ENCODE results near the gene F8.

DNA sequence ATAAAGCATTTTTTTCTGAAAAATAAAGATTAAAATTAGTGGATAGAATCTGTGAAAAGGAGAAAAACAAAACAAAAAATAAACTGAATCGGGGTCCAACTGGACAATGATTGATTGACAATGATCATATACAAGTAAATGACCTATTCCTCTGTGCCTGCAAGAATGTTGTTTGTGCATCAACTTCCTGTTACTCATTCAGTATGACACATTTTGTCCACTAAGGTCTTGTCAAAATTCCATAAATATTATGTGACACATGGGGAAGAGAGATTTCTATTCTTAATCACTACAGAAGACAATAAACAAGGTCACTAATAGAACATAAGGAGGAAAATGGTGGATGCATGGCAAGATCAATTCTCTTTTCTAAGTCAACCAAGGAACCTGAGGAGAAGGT, 54.9 kb downstream of the F8 start:
- TF ChIP-seq, protein P1, sequence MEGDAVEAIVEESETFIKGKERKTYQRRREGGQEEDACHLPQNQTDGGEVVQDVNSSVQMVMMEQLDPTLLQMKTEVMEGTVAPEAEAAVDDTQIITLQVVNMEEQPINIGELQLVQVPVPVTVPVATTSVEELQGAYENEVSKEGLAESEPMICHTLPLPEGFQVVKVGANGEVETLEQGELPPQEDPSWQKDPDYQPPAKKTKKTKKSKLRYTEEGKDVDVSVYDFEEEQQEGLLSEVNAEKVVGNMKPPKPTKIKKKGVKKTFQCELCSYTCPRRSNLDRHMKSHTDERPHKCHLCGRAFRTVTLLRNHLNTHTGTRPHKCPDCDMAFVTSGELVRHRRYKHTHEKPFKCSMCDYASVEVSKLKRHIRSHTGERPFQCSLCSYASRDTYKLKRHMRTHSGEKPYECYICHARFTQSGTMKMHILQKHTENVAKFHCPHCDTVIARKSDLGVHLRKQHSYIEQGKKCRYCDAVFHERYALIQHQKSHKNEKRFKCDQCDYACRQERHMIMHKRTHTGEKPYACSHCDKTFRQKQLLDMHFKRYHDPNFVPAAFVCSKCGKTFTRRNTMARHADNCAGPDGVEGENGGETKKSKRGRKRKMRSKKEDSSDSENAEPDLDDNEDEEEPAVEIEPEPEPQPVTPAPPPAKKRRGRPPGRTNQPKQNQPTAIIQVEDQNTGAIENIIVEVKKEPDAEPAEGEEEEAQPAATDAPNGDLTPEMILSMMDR (IDR thresholded peaks at IDR 0.05), result no peak
- TF ChIP-seq ZFX (IDR thresholded peaks at IDR 0.05; ENCODE audit: borderline replicate concordance), result no peak
